SK-N-SH (cell line): ENCODE measurements around the gene SMIM44.

Experiments
- JUND ChIP-seq: IDR thresholded peaks from 2 replicates; pipeline ENCODE4 v1.4.0; 2012
- RAD21 ChIP-seq: IDR thresholded peaks from 2 replicates; pipeline ENCODE4 v1.6.1; 2012; ENCODE audit warnings: mild to moderate bottlenecking, low read length
- TAF1 ChIP-seq: IDR thresholded peaks from 2 replicates; pipeline ENCODE4 v1.6.1; 2012; ENCODE audit warnings: low read depth, mild to moderate bottlenecking, low read length, moderate library complexity, borderline replicate concordance
- TF ChIP-seq, protein P1 (sequence below): IDR thresholded peaks from 2 replicates; pipeline ENCODE4 v1.4.0; 2012; ENCODE audit warnings: low read depth
- TF ChIP-seq, protein P2 (sequence below): fragments of 200-600 bp; sonication (generic); IDR thresholded peaks from 2 replicates; pipeline ENCODE4 v1.6.1; 2017; ENCODE audit warnings: antibody characterized with exemption, mild to moderate bottlenecking, moderate library complexity

DNA sequence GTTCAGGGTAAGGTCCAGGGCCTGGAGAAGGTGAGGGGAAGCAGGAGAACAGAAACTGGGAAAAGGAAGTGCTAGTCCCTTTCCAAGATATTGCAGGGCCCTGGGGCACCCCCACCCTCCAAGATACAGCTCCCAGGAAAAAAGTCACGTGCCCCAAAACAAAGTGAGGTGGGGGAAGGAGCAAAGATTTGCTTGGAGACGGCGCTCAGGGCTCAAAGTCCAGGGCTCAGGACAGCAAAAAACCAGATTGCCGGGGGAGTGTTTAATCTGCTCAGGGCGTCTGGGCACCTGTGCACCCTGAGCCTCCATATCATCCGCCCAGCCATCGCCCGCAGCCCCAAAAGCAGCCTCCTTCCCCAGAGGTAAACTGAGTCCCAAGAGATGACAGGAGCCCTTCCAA is 9.2 kb downstream of the SMIM44 start:
- TF ChIP-seq, protein P1, sequence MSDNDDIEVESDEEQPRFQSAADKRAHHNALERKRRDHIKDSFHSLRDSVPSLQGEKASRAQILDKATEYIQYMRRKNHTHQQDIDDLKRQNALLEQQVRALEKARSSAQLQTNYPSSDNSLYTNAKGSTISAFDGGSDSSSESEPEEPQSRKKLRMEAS, result no peak
- TF ChIP-seq, protein P2, sequence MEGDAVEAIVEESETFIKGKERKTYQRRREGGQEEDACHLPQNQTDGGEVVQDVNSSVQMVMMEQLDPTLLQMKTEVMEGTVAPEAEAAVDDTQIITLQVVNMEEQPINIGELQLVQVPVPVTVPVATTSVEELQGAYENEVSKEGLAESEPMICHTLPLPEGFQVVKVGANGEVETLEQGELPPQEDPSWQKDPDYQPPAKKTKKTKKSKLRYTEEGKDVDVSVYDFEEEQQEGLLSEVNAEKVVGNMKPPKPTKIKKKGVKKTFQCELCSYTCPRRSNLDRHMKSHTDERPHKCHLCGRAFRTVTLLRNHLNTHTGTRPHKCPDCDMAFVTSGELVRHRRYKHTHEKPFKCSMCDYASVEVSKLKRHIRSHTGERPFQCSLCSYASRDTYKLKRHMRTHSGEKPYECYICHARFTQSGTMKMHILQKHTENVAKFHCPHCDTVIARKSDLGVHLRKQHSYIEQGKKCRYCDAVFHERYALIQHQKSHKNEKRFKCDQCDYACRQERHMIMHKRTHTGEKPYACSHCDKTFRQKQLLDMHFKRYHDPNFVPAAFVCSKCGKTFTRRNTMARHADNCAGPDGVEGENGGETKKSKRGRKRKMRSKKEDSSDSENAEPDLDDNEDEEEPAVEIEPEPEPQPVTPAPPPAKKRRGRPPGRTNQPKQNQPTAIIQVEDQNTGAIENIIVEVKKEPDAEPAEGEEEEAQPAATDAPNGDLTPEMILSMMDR, result no peak
- TF ChIP-seq RAD21 (no peak), TAF1 (no peak), JUND (no peak)
